ENCODE measurements around the gene STXBP6. TPM values are rescaled to one million over a fixed set of nuclear protein-coding genes. Genes with fewer than 3 reads are reported as not detected.
A peak's percentile ranks its signal among the peaks of the same experiment; 100 is the strongest.

The STXBP6 gene
- total RNA-seq, 1 donor = 0.27 TPM

DNA sequence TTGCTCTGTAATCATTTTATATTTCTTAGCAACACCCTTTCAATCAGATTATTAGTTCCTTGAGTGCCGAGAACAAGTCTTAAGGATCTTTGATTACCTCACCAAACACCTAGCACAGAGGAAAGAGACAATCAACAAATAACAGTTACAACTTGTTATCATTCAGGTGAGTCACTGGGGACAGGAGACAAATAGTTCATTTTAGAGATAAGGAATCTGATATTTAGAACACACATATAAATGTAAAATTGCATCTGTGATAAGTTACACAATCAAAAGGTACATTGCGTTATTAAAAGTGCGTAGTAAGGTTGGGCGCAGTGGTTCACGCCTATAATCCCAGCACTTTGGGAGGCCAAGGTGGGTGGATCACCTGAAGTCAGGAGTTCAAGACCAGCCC lies 5.1 kb upstream of the STXBP6 start:
- H3K4me3 ChIP-seq (ENCODE audit: low read depth, low read length) = no peak overlapping the region
- TF ChIP-seq, protein P1, sequence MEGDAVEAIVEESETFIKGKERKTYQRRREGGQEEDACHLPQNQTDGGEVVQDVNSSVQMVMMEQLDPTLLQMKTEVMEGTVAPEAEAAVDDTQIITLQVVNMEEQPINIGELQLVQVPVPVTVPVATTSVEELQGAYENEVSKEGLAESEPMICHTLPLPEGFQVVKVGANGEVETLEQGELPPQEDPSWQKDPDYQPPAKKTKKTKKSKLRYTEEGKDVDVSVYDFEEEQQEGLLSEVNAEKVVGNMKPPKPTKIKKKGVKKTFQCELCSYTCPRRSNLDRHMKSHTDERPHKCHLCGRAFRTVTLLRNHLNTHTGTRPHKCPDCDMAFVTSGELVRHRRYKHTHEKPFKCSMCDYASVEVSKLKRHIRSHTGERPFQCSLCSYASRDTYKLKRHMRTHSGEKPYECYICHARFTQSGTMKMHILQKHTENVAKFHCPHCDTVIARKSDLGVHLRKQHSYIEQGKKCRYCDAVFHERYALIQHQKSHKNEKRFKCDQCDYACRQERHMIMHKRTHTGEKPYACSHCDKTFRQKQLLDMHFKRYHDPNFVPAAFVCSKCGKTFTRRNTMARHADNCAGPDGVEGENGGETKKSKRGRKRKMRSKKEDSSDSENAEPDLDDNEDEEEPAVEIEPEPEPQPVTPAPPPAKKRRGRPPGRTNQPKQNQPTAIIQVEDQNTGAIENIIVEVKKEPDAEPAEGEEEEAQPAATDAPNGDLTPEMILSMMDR (IDR thresholded peaks at IDR 0.05; ENCODE audit: insufficient read depth, low read length) = no peak
- DNase-seq (ENCODE audit: low read depth) = no peak

GRCh38 chr14:25053585-25053984 lies 3.6 kb upstream of the STXBP6 start:
- no peak overlapping the region for H3K4me3 ChIP-seq (ENCODE audit: low read depth, low read length)
- TF ChIP-seq, protein P1 (IDR thresholded peaks at IDR 0.05; ENCODE audit: insufficient read depth, low read length) = no peak

GRCh38 chr14:25052921-25053320 lies 3.0 kb upstream of the STXBP6 start:
- no peak for DNase-seq (ENCODE audit: low read depth)
- TF ChIP-seq, protein P1 (IDR thresholded peaks at IDR 0.05; ENCODE audit: insufficient read depth, low read length) = no peak
- H3K4me3 ChIP-seq (ENCODE audit: low read depth, low read length) = no peak overlapping the region

More at GRCh38 chr14:25053585-25053984, 3.6 kb upstream of the STXBP6 start:
- DNase-seq (ENCODE audit: low read depth) = no peak

DNA sequence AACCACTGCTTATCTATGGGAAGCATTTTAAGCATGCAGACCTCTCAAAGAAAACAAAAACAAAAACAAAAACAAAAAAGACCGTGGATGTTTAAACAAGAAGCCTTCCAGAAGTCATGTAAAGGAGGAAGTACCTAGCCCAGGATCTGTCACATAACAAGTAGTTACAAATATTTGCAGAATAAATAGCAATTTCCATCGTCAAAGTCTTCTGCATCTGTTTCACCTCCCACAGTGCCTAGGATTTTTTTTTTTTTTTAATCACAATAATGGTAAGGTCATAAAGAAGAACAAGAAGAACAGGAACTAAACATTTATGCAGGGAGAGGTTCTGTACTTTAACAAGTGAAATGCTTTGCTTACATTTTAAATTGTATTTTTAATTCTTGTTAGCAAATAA lies 2.4 kb upstream of the STXBP6 start:
- no peak for DNase-seq (ENCODE audit: low read depth)
- no peak overlapping the region for H3K4me3 ChIP-seq (ENCODE audit: low read depth, low read length)
- TF ChIP-seq, protein P1 (IDR thresholded peaks at IDR 0.05; ENCODE audit: insufficient read depth, low read length) = no peak

- H3K4me3 ChIP-seq (ENCODE audit: low read depth, low read length) = peak overlapping the region; percentile 68
- DNase-seq (ENCODE audit: low read depth) = peak; percentile 80
- TF ChIP-seq, protein P1 (IDR thresholded peaks at IDR 0.05; ENCODE audit: insufficient read depth, low read length) = no peak
These were observed 563 bp upstream of the STXBP6 start for GRCh38 chr14:25050269-25051150.

- DNase-seq (ENCODE audit: low read depth) = peak; percentile 5
- peak overlapping the region; percentile 68 for H3K4me3 ChIP-seq (ENCODE audit: low read depth, low read length)
- TF ChIP-seq, protein P1 (IDR thresholded peaks at IDR 0.05; ENCODE audit: insufficient read depth, low read length) = no peak
These were observed 817 bp downstream of the STXBP6 start for GRCh38 chr14:25049093-25049567.
